ENCODE results near the gene NPDC1.
"Not testable (repeated sequence)": the region's sequence is repeated elsewhere in the genome, so short reads cannot be mapped to it uniquely, and the experiment has no call there.

NPDC1 gene

GRCh38 chr9:137074657-137075274 is 28.8 kb upstream of the NPDC1 start:
- no peak for DNase-seq

- no peak for DNase-seq
These were observed 28.0 kb upstream of the NPDC1 start for GRCh38 chr9:137073992-137074399.

- DNase-seq, result no peak
These were observed 25.3 kb upstream of the NPDC1 start for GRCh38 chr9:137071282-137071681.

GRCh38 chr9:137070906-137071275 is 24.9 kb upstream of the NPDC1 start:
- DNase-seq, result no peak

- peak; percentile 79 for DNase-seq
These were observed 24.4 kb upstream of the NPDC1 start, which contains the start of gene SAPCD2 for GRCh38 chr9:137070201-137070905. Gene SAPCD2 (minus strand): TSS chr9:137070557. CDS start chr9:137070460, 97 bp downstream.

GRCh38 chr9:137069508-137070091 is 23.6 kb upstream of the NPDC1 start:
- DNase-seq, result no peak

- no peak for DNase-seq
These were observed 22.8 kb upstream of the NPDC1 start for GRCh38 chr9:137068539-137069507.

- peak; percentile 58 for DNase-seq
These were observed 22.0 kb upstream of the NPDC1 start for GRCh38 chr9:137067860-137068538.

GRCh38 chr9:137066096-137066861 is 20.3 kb upstream of the NPDC1 start:
- no peak for DNase-seq

- no peak for DNase-seq
These were observed 19.5 kb upstream of the NPDC1 start for GRCh38 chr9:137065336-137065967.

- DNase-seq, result no peak
These were observed 18.8 kb upstream of the NPDC1 start for GRCh38 chr9:137064880-137065164.

- DNase-seq, result no peak
These were observed 18.3 kb upstream of the NPDC1 start for GRCh38 chr9:137064027-137064879.

- DNase-seq, result no peak
These were observed 17.5 kb upstream of the NPDC1 start for GRCh38 chr9:137063311-137064026.

- not testable (repeated sequence) for DNase-seq
These were observed 16.8 kb upstream of the NPDC1 start for GRCh38 chr9:137062798-137063197.

GRCh38 chr9:137062384-137062783 is 16.4 kb upstream of the NPDC1 start:
- DNase-seq, result no peak

- DNase-seq, result no peak
These were observed 12.7 kb upstream of the NPDC1 start for GRCh38 chr9:137058521-137059234.

- DNase-seq, result no peak
These were observed 11.6 kb upstream of the NPDC1 start for GRCh38 chr9:137057545-137057944.

- DNase-seq, result no peak
These were observed 10.9 kb upstream of the NPDC1 start for GRCh38 chr9:137056739-137057415.

Data from NK-92 treated with Interleukin-12 subunit alpha and Interleukin-12 subunit beta, amount 100 ng/mL, for 24 hours (cell line).